K562 (cell line): ENCODE measurements around the gene ANKS1B. TPM values are rescaled to one million over a fixed set of nuclear protein-coding genes. Genes with fewer than 3 reads are reported as not detected.
A peak's percentile ranks its signal among the peaks of the same experiment; 100 is the strongest.

Experiments used
- ATAC-seq: fragments of 200-7000 bp; cut with Tn5 transposase; 3 replicates; pipeline ENCODE4 v1.9.1; 2020; ENCODE audit warnings: moderate library complexity
- BruUV-seq: library from RNA; stranded (reverse); fragments of 400-500 nt; replicated peaks from 2 replicates; lab custom pipeline; 2021; lab: Mats Ljungman, UMichigan
- CTCF ChIA-PET: fragments of 300-600 bp; formaldehyde crosslinking; extraction: SDS; loops from one replicate; lab custom pipeline; 2021; ENCODE audit warnings: low intra/inter-chr PET ratio; lab: Yijun Ruan, JAX
- POLR2A ChIA-PET: fragments of 300-600, 350-650 bp; sonication (Branson Sonifier 250); formaldehyde crosslinking; extraction: SDS; loops from one replicate; lab custom pipeline; 2021; ENCODE audit warnings: antibody characterized with exemption, inconsistent platforms; lab: Yijun Ruan, JAX
- DNase-seq, 4 experiments: peaks; one replicate each; pipeline versions ENCODE4 v3.0.0 to v3.0.0-alpha.2; 2011 to 2018; ENCODE audit warnings: low spot score in 3 of 4, mixed read lengths in 3 of 4; ENCODE audit errors: extremely low read depth in 1 of 4
- FAIRE-seq: peaks from 2 replicates; lab custom pipeline; 2011; peaks lifted over from hg19 to GRCh38; lab: Jason Lieb, UNC
- H2AFZ ChIP-seq: 2 replicates; pipeline ENCODE4 v1.6.0; 2011; ENCODE audit warnings: low read depth, low read length, control low read depth, inconsistent platforms
- H3K27ac ChIP-seq: fragments of 200-600 bp; 3 replicates; pipeline ENCODE4 v1.8.0; 2011; ENCODE audit warnings: low read depth, mild to moderate bottlenecking, control low read depth, inconsistent platforms, low read length, moderate library complexity, mixed read lengths; ENCODE audit errors: extremely low read depth
- H3K27me3 ChIP-seq, 2 experiments: fragments of 300-600 bp in 1 of 2; 2 replicates in 1 of 2; 3 replicates in 1 of 2; pipeline versions ENCODE4 v1.6.0 to v1.8.0; 2011; ENCODE audit warnings: inconsistent platforms in 2 of 2, low read length in 2 of 2, mild to moderate bottlenecking in 1 of 2, mixed read lengths in 1 of 2, moderate library complexity in 1 of 2; ENCODE audit not compliant: control insufficient read depth in 2 of 2, insufficient read depth in 2 of 2
- H3K36me3 ChIP-seq: fragments of 300-600 bp; 3 replicates; pipeline ENCODE4 v1.8.0; 2011; ENCODE audit warnings: mild to moderate bottlenecking, low read length, inconsistent platforms; ENCODE audit not compliant: control insufficient read depth, insufficient read depth
- H3K4me1 ChIP-seq, 2 experiments: fragments of 200-600 bp in 1 of 2; replicated peaks in 1 of 2; 2 replicates in 1 of 2; 3 replicates in 1 of 2; pipeline versions ENCODE4 v1.5.1 to v1.8.0; 2011; ENCODE audit warnings: inconsistent platforms in 2 of 2, low read length in 2 of 2, mild to moderate bottlenecking in 1 of 2, mixed read lengths in 1 of 2, moderate library complexity in 1 of 2; ENCODE audit not compliant: control insufficient read depth in 2 of 2, insufficient read depth in 2 of 2
- H3K4me2 ChIP-seq: 2 replicates; pipeline ENCODE4 v1.6.1; 2011; ENCODE audit warnings: low read length, control low read depth, inconsistent platforms, mixed read lengths; ENCODE audit not compliant: insufficient read depth
- H3K4me3 ChIP-seq: fragments of 200-600 bp; sonication (generic), shearing (Covaris generic); 2 replicates; pipeline ENCODE4 v1.5.1; 2016; ENCODE audit warnings: control low read depth, inconsistent platforms
- H3K79me2 ChIP-seq: fragments of 200-600 bp; 3 replicates; pipeline ENCODE4 v1.8.0; 2011; ENCODE audit warnings: low read length, inconsistent platforms; ENCODE audit not compliant: control insufficient read depth, insufficient read depth
- H3K9ac ChIP-seq, 2 experiments: 2 replicates each; pipeline versions ENCODE4 v1.6.0 to v1.6.1; 2011; ENCODE audit warnings: low read depth in 2 of 2, low read length in 2 of 2, control low read depth in 1 of 2, inconsistent platforms in 1 of 2, mild to moderate bottlenecking in 1 of 2, mixed read lengths in 1 of 2; ENCODE audit not compliant: insufficient read depth in 1 of 2
- H3K9me1 ChIP-seq: one replicate; pipeline ENCODE4 v1.6.0; 2011; ENCODE audit warnings: inconsistent platforms, mild to moderate bottlenecking, low read length, moderate library complexity; ENCODE audit not compliant: control insufficient read depth, insufficient read depth
- H3K9me3 ChIP-seq: replicated peaks from 2 replicates; pipeline ENCODE4 v1.5.1; 2011; ENCODE audit warnings: low read depth, low read length, inconsistent platforms; ENCODE audit not compliant: control insufficient read depth, insufficient read depth
- H4K20me1 ChIP-seq: replicated peaks from 2 replicates; pipeline ENCODE4 v1.6.1; 2011; ENCODE audit warnings: low read length, inconsistent platforms, mixed read lengths; ENCODE audit not compliant: control insufficient read depth, insufficient read depth
- ATF7 ChIP-seq: fragments of 450-650 bp; IDR thresholded peaks from 2 replicates; pipeline ENCODE4 v1.7.1; 2014; ENCODE audit warnings: mild to moderate bottlenecking, moderate library complexity
- CEBPB ChIP-seq: fragments of 450-650 bp; IDR thresholded peaks from 2 replicates; pipeline ENCODE4 v1.6.1; 2016; ENCODE audit warnings: missing genetic modification characterization, missing compliant biosample characterization
- CEBPG ChIP-seq, 3 experiments: fragments of 200-800 bp in 1 of 3; sonication (Bioruptor generic) in 1 of 3; sonication (generic) in 1 of 3; formaldehyde crosslinking in 1 of 3; IDR thresholded peaks in 2 of 3; conservative IDR thresholded peaks in 1 of 3; 2 replicates each; pipeline versions ENCODE4 v1.6.1 to v1.8.0; 2016 to 2022; ENCODE audit warnings: missing compliant biosample characterization in 2 of 3, missing genetic modification characterization in 2 of 3, mild to moderate bottlenecking in 1 of 3, missing genetic modification reagents in 1 of 3
- DLX4 ChIP-seq: fragments of 250-450 bp; sonication (Bioruptor Pico); IDR thresholded peaks from 2 replicates; pipeline ENCODE4 v1.6.1; 2021; ENCODE audit warnings: mild to moderate bottlenecking
- FOSL1 ChIP-seq: fragments of 200-800 bp; sonication (Bioruptor generic); conservative IDR thresholded peaks from 2 replicates; pipeline ENCODE4 v1.6.1; 2016; ENCODE audit warnings: missing genetic modification characterization, missing compliant biosample characterization
- GABPB2 ChIP-seq: fragments of 250-450 bp; sonication (Bioruptor Pico); conservative IDR thresholded peaks from 2 replicates; pipeline ENCODE4 v1.5.1; 2021; ENCODE audit warnings: mild to moderate bottlenecking
- HMGN3 ChIP-seq: IDR thresholded peaks from 2 replicates; pipeline ENCODE4 v1.6.1; 2011; ENCODE audit warnings: borderline replicate concordance, low read depth, mild to moderate bottlenecking, mixed read lengths, low read length; ENCODE audit not compliant: insufficient read length; ENCODE audit errors: extremely low read depth
- MEIS2 ChIP-seq: fragments of 450-650 bp; IDR thresholded peaks from 2 replicates; pipeline ENCODE4 v1.6.1; 2014; ENCODE audit warnings: mild to moderate bottlenecking; ENCODE audit not compliant: partially characterized antibody
- PHB2 ChIP-seq: fragments of 450-650 bp; IDR thresholded peaks from 2 replicates; pipeline ENCODE4 v1.6.1; 2017; ENCODE audit warnings: low read depth
- TAF9B ChIP-seq: fragments of 450-650 bp; IDR thresholded peaks from 2 replicates; pipeline ENCODE4 v1.6.1; 2018; ENCODE audit warnings: mild to moderate bottlenecking; ENCODE audit not compliant: partially characterized antibody
- YY1 ChIP-seq, 3 experiments: IDR thresholded peaks; 2 replicates each; pipeline ENCODE4 v1.6.1; 2011; ENCODE audit warnings: low read length in 2 of 3, mild to moderate bottlenecking in 2 of 3, moderate library complexity in 2 of 3, borderline replicate concordance in 1 of 3, control low read depth in 1 of 3, low read depth in 1 of 3; ENCODE audit not compliant: insufficient read depth in 3 of 3, insufficient replicate concordance in 2 of 3, control insufficient read depth in 1 of 3, insufficient read length in 1 of 3; ENCODE audit errors: extremely low read depth in 1 of 3
- ZNF431 ChIP-seq: sonication (generic); formaldehyde crosslinking; IDR thresholded peaks from 2 replicates; pipeline ENCODE4 v1.8.0; 2022; ENCODE audit warnings: mild to moderate bottlenecking, missing genetic modification reagents
- ZNF445 ChIP-seq: fragments of 250-450 bp; sonication (Bioruptor Pico); IDR thresholded peaks from 2 replicates; pipeline ENCODE4 v1.4.0; 2020; ENCODE audit warnings: low read depth, mild to moderate bottlenecking, moderate library complexity
- ZNF740 ChIP-seq, 3 experiments: fragments of 200-800 bp in 1 of 3; sonication (Bioruptor generic) in 1 of 3; sonication (generic) in 1 of 3; formaldehyde crosslinking in 1 of 3; IDR thresholded peaks; 2 replicates each; pipeline versions ENCODE4 v1.6.1 to v1.8.0; 2016 to 2022; ENCODE audit warnings: mild to moderate bottlenecking in 2 of 3, missing compliant biosample characterization in 2 of 3, missing genetic modification characterization in 2 of 3, missing genetic modification reagents in 1 of 3
- ZZZ3 ChIP-seq: fragments of 450-650 bp; IDR thresholded peaks from 2 replicates; pipeline ENCODE4 v1.6.1; 2016; ENCODE audit warnings: antibody characterized with exemption, mild to moderate bottlenecking, moderate library complexity
- WGBS: fragments of 100-300 bp; shearing (Covaris generic); methylation state at CpG from one replicate; pipeline ENCODE4 v1.1.6; 2016; ENCODE audit warnings: low coverage, mixed read lengths; ENCODE audit not compliant: insufficient coverage; ENCODE audit errors: missing lambda C conversion rate; 5-methylcytosine and 5-hydroxymethylcytosine counted together
- in situ Hi-C: fragments of 300-500 bp; cut with MboI; formaldehyde crosslinking; loops from 4 replicates; pipeline ENCODE4 v1.15.0; 2018; ENCODE audit warnings: inconsistent platforms, mixed read lengths
- intact Hi-C: fragments of 100-400 bp; cut with micrococcal nuclease; formaldehyde crosslinking; loops from 2 replicates; pipeline ENCODE4 v1.14.2; 2022
- polyA plus RNA-seq, 8 experiments: library from polyadenylated mRNA; depleted of rRNA in 4 of 8; stranded (reverse) in 5 of 8; unstranded in 3 of 8; fragments of >200 nt; fragmentation: Nextera tagmentation in 2 of 8; fragmentation: Illumina TruSeq in 1 of 8; extraction: Ambion mirVana in 2 of 8; extraction: Trizol in 1 of 8; gene quantifications; 2 replicates each; pipeline versions ENCODE4 v1.2.1 to v1.2.3, GENCODE V29; 2011 to 2014; ENCODE audit warnings: inconsistent platforms in 1 of 8, missing spikeins in 1 of 8
- total RNA-seq, 7 experiments: library from RNA; depleted of rRNA in 6 of 7; stranded (reverse); fragments of >200 nt in 6 of 7; fragmentation: Illumina TruSeq in 2 of 7; extraction: Trizol in 2 of 7; gene quantifications; 2 replicates each; pipeline versions ENCODE4 v1.2.1 to v1.2.3, GENCODE V29; 2011 to 2021; ENCODE audit warnings: low replicate concordance in 1 of 7
- TF ChIP-seq, protein P1 (sequence below), 2 experiments: fragments of 450-650 bp in 1 of 2; sonication (generic) in 1 of 2; formaldehyde crosslinking in 1 of 2; IDR thresholded peaks in 1 of 2; conservative IDR thresholded peaks in 1 of 2; 2 replicates each; pipeline versions ENCODE4 v1.6.1 to v1.8.1; 2016 to 2023; ENCODE audit warnings: mild to moderate bottlenecking in 2 of 2, moderate library complexity in 2 of 2, inconsistent platforms in 1 of 2, missing genetic modification reagents in 1 of 2

Gene ANKS1B
- total and polyA plus RNA-seq, 9 of the 15 experiments (the other 6 are each of a cell fraction or from before 2014, with no cell fraction given), result 0.04 to 0.47 (median 0.28) TPM; not detected in 4

GRCh38 chr12:98771811-98772752 lies 1212.7 kb downstream of the ANKS1B start:
- no peaks in the 10 kb centered on the region for H3K4me1 ChIP-seq
- no peak overlapping the region for H3K4me2 ChIP-seq
- H3K4me3 ChIP-seq, result no peak overlapping the region
- DNase-seq (no peak), FAIRE-seq (no peak), ATAC-seq (peak; percentile 33; the same call in 2 of the 3 replicates)
- no peak overlapping the region for H3K9ac ChIP-seq
- no peaks in the 10 kb centered on the region for H3K36me3 ChIP-seq
- no peak overlapping the region for H3K27ac ChIP-seq
- peak overlapping the region; percentile 30; the same call in 1 of the 2 replicates for H2AFZ ChIP-seq
- ChIA-PET CTCF (no interaction called here), POLR2A (interaction anchor here (0.7 to 1.1 kb wide), 2 partner anchors 18 to 204 kb away, joined by 3 read pairs; no protein-coding TSS in a partner anchor)
- intact Hi-C loops (no loop called here), in situ Hi-C loops (no loop called here)
- no peaks in the 10 kb centered on the region for H3K9me1 ChIP-seq
- H3K27me3 ChIP-seq, result 0 out of 5 replicates have a peak, but pooled peaks cover 0 to 2% of the 10 kb centered on the region in 2 experiments
- H3K79me2 ChIP-seq, result no peaks in the 10 kb centered on the region
- no peaks in the 10 kb centered on the region for H4K20me1 ChIP-seq
- 34% methylated on average over 8 of the region's 8 CpGs for WGBS
- H3K9me3 ChIP-seq, result peaks cover 2% of the 10 kb centered on the region
- BruUV-seq, result no TSS peak
- TF ChIP-seq TAF9B, result no peak
- TF ChIP-seq ZNF445, result no peak
- TF ChIP-seq CEBPG (CRISPR knock-in tag; IDR thresholded peaks at IDR 0.05), result peak; percentile 38; the same call in 1 of the 2 replicates
- TF ChIP-seq CEBPG (tag; conservative IDR thresholded peaks at IDR 0.05 in 1 of 2, IDR thresholded peaks at IDR 0.05 in 1 of 2), result no peak; a peak in 1 of 4 replicates
- peak; percentile 66 for TF ChIP-seq ZNF431
- 0 out of 2 replicates have a peak, but pooled peaks have one; percentile 10 for TF ChIP-seq CEBPB (tag)
- peak; percentile 60 for TF ChIP-seq FOSL1 (tag)
- TF ChIP-seq YY1 (IDR thresholded peaks at IDR 0.05; ENCODE audit: borderline replicate concordance in 1 of 3, control insufficient read depth in 1 of 3, extremely low read depth in 1 of 3, insufficient read depth in 3 of 3, insufficient read length in 1 of 3, insufficient replicate concordance in 2 of 3, low read depth in 1 of 3, low read length in 2 of 3), result no peak
- TF ChIP-seq, protein P1, sequence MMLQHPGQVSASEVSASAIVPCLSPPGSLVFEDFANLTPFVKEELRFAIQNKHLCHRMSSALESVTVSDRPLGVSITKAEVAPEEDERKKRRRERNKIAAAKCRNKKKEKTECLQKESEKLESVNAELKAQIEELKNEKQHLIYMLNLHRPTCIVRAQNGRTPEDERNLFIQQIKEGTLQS (IDR thresholded peaks at IDR 0.05), result peak; percentile 78
- TF ChIP-seq, protein P1 (CRISPR knock-in tag; conservative IDR thresholded peaks at IDR 0.05), result no peak
- no peak for TF ChIP-seq ZZZ3
- TF ChIP-seq DLX4 (CRISPR knock-in tag), result no peak
- TF ChIP-seq ZNF740 (CRISPR knock-in tag; IDR thresholded peaks at IDR 0.05), result no peak
- no peak for TF ChIP-seq ZNF740 (tag; IDR thresholded peaks at IDR 0.05)
- TF ChIP-seq MEIS2, result no peak
- TF ChIP-seq HMGN3, result no peak
- TF ChIP-seq GABPB2 (CRISPR knock-in tag), result no peak
- TF ChIP-seq PHB2, result no peak
- peak; percentile 81 for TF ChIP-seq ATF7
